Liver (tissue), 9 donors: ENCODE measurements around the gene PEX3. TPM values are rescaled to one million over a fixed set of nuclear protein-coding genes. Genes with fewer than 3 reads are reported as not detected.
A peak's percentile ranks its signal among the peaks of the same experiment; 100 is the strongest.
"Not testable (repeated sequence)": the region's sequence is repeated elsewhere in the genome, so short reads cannot be mapped to it uniquely, and the experiment has no call there.

ENCODE experiments used
- DNase-seq: peaks from one replicate; pipeline ENCODE4 v3.0.0-alpha.2; 2017; ENCODE audit warnings: low spot score
- H3K27ac ChIP-seq, 2 donors: one replicate each; pipeline ENCODE4 v1.7.0; 2013; ENCODE audit warnings: inconsistent platforms in 2 of 2, low read length in 2 of 2, control low read depth in 1 of 2, low read depth in 1 of 2, mild to moderate bottlenecking in 1 of 2
- H3K27me3 ChIP-seq, 4 donors: one replicate each; pipeline versions ENCODE4 v1.6.1 to v1.7.0; 2013; ENCODE audit warnings: low read length in 3 of 4, inconsistent platforms in 1 of 4, mild to moderate bottlenecking in 1 of 4, moderate library complexity in 1 of 4; ENCODE audit not compliant: control insufficient read depth in 4 of 4, insufficient read depth in 4 of 4
- H3K36me3 ChIP-seq, 4 donors: one replicate each; pipeline versions ENCODE4 v1.6.1 to v1.7.0; 2013; ENCODE audit warnings: low read length in 3 of 4, mild to moderate bottlenecking in 3 of 4, low read depth in 1 of 4, moderate library complexity in 1 of 4; ENCODE audit not compliant: control insufficient read depth in 4 of 4, insufficient read depth in 3 of 4
- H3K4me1 ChIP-seq, 4 donors: one replicate each; pipeline versions ENCODE4 v1.6.1 to v1.7.0; 2013; ENCODE audit warnings: low read length in 3 of 4, mild to moderate bottlenecking in 3 of 4, moderate library complexity in 1 of 4; ENCODE audit not compliant: control insufficient read depth in 4 of 4, insufficient read depth in 4 of 4
- H3K4me3 ChIP-seq, 3 donors: one replicate each; pipeline versions ENCODE4 v1.6.1 to v1.7.0; 2013; ENCODE audit warnings: low read length in 3 of 3, control low read depth in 1 of 3, low read depth in 1 of 3, mild to moderate bottlenecking in 1 of 3
- H3K9ac ChIP-seq, 2 donors: one replicate each; pipeline ENCODE4 v1.7.0; 2013; ENCODE audit warnings: low read length in 2 of 2, mild to moderate bottlenecking in 2 of 2, moderate library complexity in 2 of 2, control low read depth in 1 of 2, low read depth in 1 of 2
- H3K9me3 ChIP-seq, 4 donors: one replicate each; pipeline versions ENCODE4 v1.6.1 to v1.7.0; 2013; ENCODE audit warnings: low read length in 3 of 4; ENCODE audit not compliant: control insufficient read depth in 4 of 4
- CTCF ChIP-seq: fragments of 150-350 bp; IDR thresholded peaks from 2 replicates; pipeline ENCODE4 v1.5.1; 2017; ENCODE audit warnings: improper control_type of control experiment, low read depth, low read length; ENCODE audit not compliant: missing input control
- EGR1 ChIP-seq, 2 donors: IDR thresholded peaks; 2 replicates each; pipeline ENCODE4 v1.6.1; 2016 to 2018; ENCODE audit warnings: antibody characterized with exemption in 2 of 2, low read depth in 2 of 2
- FOXA1 ChIP-seq: IDR thresholded peaks from 2 replicates; pipeline ENCODE4 v1.6.1; 2016; ENCODE audit warnings: antibody characterized with exemption
- FOXA2 ChIP-seq: IDR thresholded peaks from 2 replicates; pipeline ENCODE4 v1.6.1; 2016; ENCODE audit warnings: antibody characterized with exemption
- HNF4G ChIP-seq: IDR thresholded peaks from 2 replicates; pipeline ENCODE4 v1.6.1; 2016; ENCODE audit warnings: antibody characterized with exemption
- MAX ChIP-seq: IDR thresholded peaks from 2 replicates; pipeline ENCODE4 v1.6.1; 2016; ENCODE audit warnings: antibody characterized with exemption
- NR2F2 ChIP-seq: IDR thresholded peaks from 2 replicates; pipeline ENCODE4 v1.6.1; 2016; ENCODE audit warnings: antibody characterized with exemption
- RXRA ChIP-seq, 2 donors: IDR thresholded peaks; 2 replicates each; pipeline ENCODE4 v1.6.1; 2017 to 2018; ENCODE audit warnings: antibody characterized with exemption in 2 of 2, mild to moderate bottlenecking in 1 of 2
- TAF1 ChIP-seq: conservative IDR thresholded peaks from 2 replicates; pipeline ENCODE4 v1.6.1; 2016; ENCODE audit warnings: antibody characterized with exemption, mild to moderate bottlenecking
- ZBTB33 ChIP-seq: IDR thresholded peaks from 2 replicates; pipeline ENCODE4 v1.6.1; 2016; ENCODE audit warnings: antibody characterized with exemption
- WGBS: extraction: QIAGEN DNeasy Blood & Tissue Kit; methylation state at CpG from one replicate; pipeline ENCODE4 v1.1.7; 2013; 5-methylcytosine and 5-hydroxymethylcytosine counted together
- polyA plus RNA-seq, 2 donors: library from polyadenylated mRNA; stranded (reverse) in 1 of 2; unstranded in 1 of 2; fragments of 200-250 nt in 1 of 2; fragments of >200 nt in 1 of 2; fragmentation: Nextera tagmentation in 1 of 2; extraction: Ambion mirVana in 1 of 2; gene quantifications; one replicate each; pipeline versions ENCODE4 v1.2.1 to v1.2.3, GENCODE V29; 2013 to 2015
- total RNA-seq, 2 donors: library from RNA; depleted of rRNA; stranded (reverse); fragments of >200 nt; gene quantifications; one replicate each; pipeline ENCODE4 v1.2.3, GENCODE V29; 2014
- donor health status: healthy.
- donor health status: healthy.
- donor health status: healthy.
- donor health status: healthy.
- donor health status: healthy.

The PEX3 gene
- total and polyA plus RNA-seq, 4 donors = 12.7 to 27.2 (median 15.2) TPM

GRCh38 chr6:143443096-143443495 lies 7.5 kb upstream of the PEX3 start:
- Histone ChIP-seq H3K27me3 (no peaks in the 10 kb centered on the region), H3K9ac (no peak overlapping the region), H3K4me1 (no peaks in the 10 kb centered on the region), H3K9me3 (no peaks in the 10 kb centered on the region), H3K27ac (no peak overlapping the region), H3K4me3 (no peak overlapping the region), H3K36me3 (peaks cover 0 to 7% (median 2%) of the 10 kb centered on the region in 4 donors)
- TF ChIP-seq TAF1 (no peak), MAX (no peak)
- DNase-seq = no peak
- WGBS = 70% methylated on average over 2 of the region's 2 CpGs

- H3K4me1 ChIP-seq = peaks cover 0 to 25% (median 16%) of the 10 kb centered on the region in 4 donors
- H3K9ac ChIP-seq, H3K36me3 ChIP-seq, H3K27ac ChIP-seq, H3K4me3 ChIP-seq, H3K27me3 ChIP-seq, H3K9me3 ChIP-seq, DNase-seq: not testable (repeated sequence)
- 100% methylated on average over 2 of the region's 2 CpGs for WGBS
Observed at GRCh38 chr6:143447865-143448264, 2.7 kb upstream of the PEX3 start.

GRCh38 chr6:143449082-143449713 lies 1.4 kb upstream of the PEX3 start:
- peak overlapping the region in 1 of 2 donors; percentile 97 for H3K9ac ChIP-seq
- TF ChIP-seq FOXA1 (no peak), EGR1 (IDR thresholded peaks at IDR 0.05; ENCODE audit: low read depth in 2 of 2) (no peak), FOXA2 (no peak), CTCF (no peak), HNF4G (no peak), TAF1 (no peak), NR2F2 (no peak), ZBTB33 (no peak), RXRA (IDR thresholded peaks at IDR 0.05) (no peak)
- H3K27me3 ChIP-seq = no peaks in the 10 kb centered on the region
- WGBS = 83% methylated on average over 6 of the region's 6 CpGs
- peak overlapping the region in 2 of 3 donors; percentile 66 to 96 for H3K4me3 ChIP-seq
- peaks cover 0 to 28% (median 16%) of the 10 kb centered on the region in 4 donors for H3K4me1 ChIP-seq
- no peak for DNase-seq
- no peaks in the 10 kb centered on the region for H3K36me3 ChIP-seq
- H3K27ac ChIP-seq = no peak overlapping the region
- no peaks in the 10 kb centered on the region for H3K9me3 ChIP-seq
